HEK293 (cell line): ENCODE results near the gene SPRED2.
A peak's percentile ranks its signal among the peaks of the same experiment; 100 is the strongest.

ENCODE experiments used
- GLIS2 ChIP-seq: fragments of 450-650 bp; formaldehyde crosslinking; IDR thresholded peaks from 2 replicates; pipeline ENCODE4 v1.5.1; 2016; ENCODE audit warnings: missing biosample characterization, missing genetic modification characterization
- IKZF3 ChIP-seq: fragments of 450-650 bp; IDR thresholded peaks from 2 replicates; pipeline ENCODE4 v1.5.0; 2018; ENCODE audit warnings: missing biosample characterization, mild to moderate bottlenecking, missing genetic modification characterization, moderate library complexity
- MYNN ChIP-seq: fragments of 450-650 bp; formaldehyde crosslinking; IDR thresholded peaks from 2 replicates; pipeline ENCODE4 v1.5.1; 2016; ENCODE audit warnings: missing biosample characterization, missing genetic modification characterization, borderline replicate concordance
- SP2 ChIP-seq: fragments of 450-650 bp; formaldehyde crosslinking; IDR thresholded peaks from 2 replicates; pipeline ENCODE4 v1.5.1; 2016; ENCODE audit warnings: missing biosample characterization, missing genetic modification characterization
- WT1 ChIP-seq: fragments of 450-650 bp; formaldehyde crosslinking; IDR thresholded peaks from 2 replicates; pipeline ENCODE4 v1.5.1; 2016; ENCODE audit warnings: missing biosample characterization, missing genetic modification characterization
- YY2 ChIP-seq: fragments of 450-650 bp; formaldehyde crosslinking; IDR thresholded peaks from 2 replicates; pipeline ENCODE4 v1.5.1; 2016; ENCODE audit warnings: missing biosample characterization, missing genetic modification characterization
- ZFP3 ChIP-seq: fragments of 450-650 bp; formaldehyde crosslinking; IDR thresholded peaks from 2 replicates; pipeline ENCODE4 v1.5.1; 2016; ENCODE audit warnings: low read depth, missing biosample characterization, missing genetic modification characterization
- ZNF112 ChIP-seq: fragments of 450-650 bp; formaldehyde crosslinking; IDR thresholded peaks from 2 replicates; pipeline ENCODE4 v1.5.0; 2017; ENCODE audit warnings: missing biosample characterization, missing genetic modification characterization
- ZNF140 ChIP-seq: fragments of 450-650 bp; formaldehyde crosslinking; IDR thresholded peaks from 2 replicates; pipeline ENCODE4 v1.5.1; 2016; ENCODE audit warnings: missing biosample characterization, missing genetic modification characterization
- ZNF157 ChIP-seq: fragments of 450-650 bp; formaldehyde crosslinking; IDR thresholded peaks from 2 replicates; pipeline ENCODE4 v1.5.1; 2016; ENCODE audit warnings: missing biosample characterization, missing genetic modification characterization
- ZNF16 ChIP-seq: fragments of 450-650 bp; formaldehyde crosslinking; IDR thresholded peaks from 2 replicates; pipeline ENCODE4 v1.5.1; 2016; ENCODE audit warnings: low read depth, missing biosample characterization, missing genetic modification characterization
- ZNF175 ChIP-seq: fragments of 450-650 bp; formaldehyde crosslinking; IDR thresholded peaks from 2 replicates; pipeline ENCODE4 v1.5.1; 2016; ENCODE audit warnings: missing biosample characterization, missing genetic modification characterization
- ZNF2 ChIP-seq: fragments of 450-650 bp; formaldehyde crosslinking; IDR thresholded peaks from 2 replicates; pipeline ENCODE4 v1.5.1; 2016; ENCODE audit warnings: missing biosample characterization, missing genetic modification characterization
- ZNF221 ChIP-seq: fragments of 450-650 bp; formaldehyde crosslinking; IDR thresholded peaks from 2 replicates; pipeline ENCODE4 v1.5.1; 2017; ENCODE audit warnings: missing biosample characterization, missing genetic modification characterization, borderline replicate concordance
- ZNF311 ChIP-seq: fragments of 450-650 bp; formaldehyde crosslinking; IDR thresholded peaks from 2 replicates; pipeline ENCODE4 v1.5.1; 2017; ENCODE audit warnings: missing biosample characterization, missing genetic modification characterization, borderline replicate concordance
- ZNF324 ChIP-seq: fragments of 450-650 bp; formaldehyde crosslinking; IDR thresholded peaks from 2 replicates; pipeline ENCODE4 v1.5.1; 2016; ENCODE audit warnings: missing biosample characterization, missing genetic modification characterization
- ZNF433 ChIP-seq: fragments of 450-650 bp; formaldehyde crosslinking; IDR thresholded peaks from 2 replicates; pipeline ENCODE4 v1.5.1; 2016; ENCODE audit warnings: missing biosample characterization, missing genetic modification characterization, low read depth
- ZNF473 ChIP-seq: fragments of 450-650 bp; formaldehyde crosslinking; IDR thresholded peaks from 2 replicates; pipeline ENCODE4 v1.5.1; 2017; ENCODE audit warnings: missing biosample characterization, missing genetic modification characterization
- ZNF488 ChIP-seq: fragments of 450-650 bp; formaldehyde crosslinking; IDR thresholded peaks from 2 replicates; pipeline ENCODE4 v1.5.1; 2016; ENCODE audit warnings: missing biosample characterization, missing genetic modification characterization
- ZNF521 ChIP-seq: fragments of 450-650 bp; formaldehyde crosslinking; IDR thresholded peaks from 2 replicates; pipeline ENCODE4 v1.5.1; 2017; ENCODE audit warnings: missing biosample characterization, mild to moderate bottlenecking, missing genetic modification characterization
- ZNF560 ChIP-seq: fragments of 450-650 bp; formaldehyde crosslinking; IDR thresholded peaks from 2 replicates; pipeline ENCODE4 v1.5.1; 2017; ENCODE audit warnings: missing biosample characterization, missing genetic modification characterization, borderline replicate concordance
- ZNF747 ChIP-seq: fragments of 450-650 bp; formaldehyde crosslinking; IDR thresholded peaks from 2 replicates; pipeline ENCODE4 v1.5.1; 2016; ENCODE audit warnings: missing biosample characterization, missing genetic modification characterization
- ZNF768 ChIP-seq: fragments of 450-650 bp; formaldehyde crosslinking; IDR thresholded peaks from 2 replicates; pipeline ENCODE4 v1.5.1; 2018; ENCODE audit warnings: missing biosample characterization, mild to moderate bottlenecking, missing genetic modification characterization
- ZNF777 ChIP-seq: fragments of 450-650 bp; formaldehyde crosslinking; IDR thresholded peaks from 2 replicates; pipeline ENCODE4 v1.5.1; 2017; ENCODE audit warnings: missing biosample characterization, missing genetic modification characterization, borderline replicate concordance
- TF ChIP-seq, protein P1 (sequence below): fragments of 450-650 bp; formaldehyde crosslinking; conservative IDR thresholded peaks from 2 replicates; pipeline ENCODE4 v1.5.1; 2016; ENCODE audit warnings: low read depth, missing biosample characterization, missing genetic modification characterization
- TF ChIP-seq, protein P2 (sequence below): fragments of 450-650 bp; formaldehyde crosslinking; IDR thresholded peaks from 2 replicates; pipeline ENCODE4 v1.5.1; 2016; ENCODE audit warnings: missing biosample characterization, missing genetic modification characterization
- TF ChIP-seq, protein P3 (sequence below): fragments of 450-650 bp; IDR thresholded peaks from 2 replicates; pipeline ENCODE4 v1.5.1; 2018; ENCODE audit warnings: missing biosample characterization, mild to moderate bottlenecking, missing genetic modification characterization
- TF ChIP-seq, protein P4 (sequence below): fragments of 450-650 bp; formaldehyde crosslinking; IDR thresholded peaks from 2 replicates; pipeline ENCODE4 v1.5.1; 2017; ENCODE audit warnings: missing biosample characterization, missing genetic modification characterization
- TF ChIP-seq, protein P5 (sequence below): fragments of 450-650 bp; formaldehyde crosslinking; IDR thresholded peaks from 2 replicates; pipeline ENCODE4 v1.5.1; 2016; ENCODE audit warnings: missing biosample characterization, missing genetic modification characterization

The SPRED2 gene

GRCh38 chr2:65435625-65436168 lies 3.3 kb upstream of the SPRED2 start (continued):
- no peak for TF ChIP-seq ZNF2 (tag by site-specific recombination)
- no peak for TF ChIP-seq ZNF175 (tag by site-specific recombination)
- TF ChIP-seq, protein P1, sequence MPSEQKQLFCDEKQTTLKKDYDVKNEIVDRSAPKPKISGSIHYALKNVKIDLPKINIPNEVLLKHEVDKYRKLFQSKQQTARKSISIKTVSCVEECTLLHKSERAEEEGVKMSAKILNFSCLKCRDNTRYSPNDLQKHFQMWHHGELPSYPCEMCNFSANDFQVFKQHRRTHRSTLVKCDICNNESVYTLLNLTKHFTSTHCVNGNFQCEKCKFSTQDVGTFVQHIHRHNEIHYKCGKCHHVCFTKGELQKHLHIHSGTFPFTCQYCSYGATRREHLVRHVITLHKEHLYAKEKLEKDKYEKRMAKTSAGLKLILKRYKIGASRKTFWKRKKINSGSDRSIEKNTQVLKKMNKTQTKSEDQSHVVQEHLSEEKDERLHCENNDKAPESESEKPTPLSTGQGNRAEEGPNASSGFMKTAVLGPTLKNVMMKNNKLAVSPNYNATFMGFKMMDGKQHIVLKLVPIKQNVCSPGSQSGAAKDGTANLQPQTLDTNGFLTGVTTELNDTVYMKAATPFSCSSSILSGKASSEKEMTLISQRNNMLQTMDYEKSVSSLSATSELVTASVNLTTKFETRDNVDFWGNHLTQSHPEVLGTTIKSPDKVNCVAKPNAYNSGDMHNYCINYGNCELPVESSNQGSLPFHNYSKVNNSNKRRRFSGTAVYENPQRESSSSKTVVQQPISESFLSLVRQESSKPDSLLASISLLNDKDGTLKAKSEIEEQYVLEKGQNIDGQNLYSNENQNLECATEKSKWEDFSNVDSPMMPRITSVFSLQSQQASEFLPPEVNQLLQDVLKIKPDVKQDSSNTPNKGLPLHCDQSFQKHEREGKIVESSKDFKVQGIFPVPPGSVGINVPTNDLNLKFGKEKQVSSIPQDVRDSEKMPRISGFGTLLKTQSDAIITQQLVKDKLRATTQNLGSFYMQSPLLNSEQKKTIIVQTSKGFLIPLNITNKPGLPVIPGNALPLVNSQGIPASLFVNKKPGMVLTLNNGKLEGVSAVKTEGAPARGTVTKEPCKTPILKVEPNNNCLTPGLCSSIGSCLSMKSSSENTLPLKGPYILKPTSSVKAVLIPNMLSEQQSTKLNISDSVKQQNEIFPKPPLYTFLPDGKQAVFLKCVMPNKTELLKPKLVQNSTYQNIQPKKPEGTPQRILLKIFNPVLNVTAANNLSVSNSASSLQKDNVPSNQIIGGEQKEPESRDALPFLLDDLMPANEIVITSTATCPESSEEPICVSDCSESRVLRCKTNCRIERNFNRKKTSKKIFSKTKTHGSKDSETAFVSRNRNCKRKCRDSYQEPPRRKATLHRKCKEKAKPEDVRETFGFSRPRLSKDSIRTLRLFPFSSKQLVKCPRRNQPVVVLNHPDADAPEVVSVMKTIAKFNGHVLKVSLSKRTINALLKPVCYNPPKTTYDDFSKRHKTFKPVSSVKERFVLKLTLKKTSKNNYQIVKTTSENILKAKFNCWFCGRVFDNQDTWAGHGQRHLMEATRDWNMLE (tag by site-specific recombination): no peak
- TF ChIP-seq, protein P2, sequence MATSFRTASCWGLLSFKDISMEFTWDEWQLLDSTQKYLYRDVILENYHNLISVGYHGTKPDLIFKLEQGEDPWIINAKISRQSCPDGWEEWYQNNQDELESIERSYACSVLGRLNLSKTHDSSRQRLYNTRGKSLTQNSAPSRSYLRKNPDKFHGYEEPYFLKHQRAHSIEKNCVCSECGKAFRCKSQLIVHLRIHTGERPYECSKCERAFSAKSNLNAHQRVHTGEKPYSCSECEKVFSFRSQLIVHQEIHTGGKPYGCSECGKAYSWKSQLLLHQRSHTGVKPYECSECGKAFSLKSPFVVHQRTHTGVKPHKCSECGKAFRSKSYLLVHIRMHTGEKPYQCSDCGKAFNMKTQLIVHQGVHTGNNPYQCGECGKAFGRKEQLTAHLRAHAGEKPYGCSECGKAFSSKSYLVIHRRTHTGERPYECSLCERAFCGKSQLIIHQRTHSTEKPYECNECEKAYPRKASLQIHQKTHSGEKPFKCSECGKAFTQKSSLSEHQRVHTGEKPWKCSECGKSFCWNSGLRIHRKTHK (tag by site-specific recombination): no peak
- TF ChIP-seq, protein P3, sequence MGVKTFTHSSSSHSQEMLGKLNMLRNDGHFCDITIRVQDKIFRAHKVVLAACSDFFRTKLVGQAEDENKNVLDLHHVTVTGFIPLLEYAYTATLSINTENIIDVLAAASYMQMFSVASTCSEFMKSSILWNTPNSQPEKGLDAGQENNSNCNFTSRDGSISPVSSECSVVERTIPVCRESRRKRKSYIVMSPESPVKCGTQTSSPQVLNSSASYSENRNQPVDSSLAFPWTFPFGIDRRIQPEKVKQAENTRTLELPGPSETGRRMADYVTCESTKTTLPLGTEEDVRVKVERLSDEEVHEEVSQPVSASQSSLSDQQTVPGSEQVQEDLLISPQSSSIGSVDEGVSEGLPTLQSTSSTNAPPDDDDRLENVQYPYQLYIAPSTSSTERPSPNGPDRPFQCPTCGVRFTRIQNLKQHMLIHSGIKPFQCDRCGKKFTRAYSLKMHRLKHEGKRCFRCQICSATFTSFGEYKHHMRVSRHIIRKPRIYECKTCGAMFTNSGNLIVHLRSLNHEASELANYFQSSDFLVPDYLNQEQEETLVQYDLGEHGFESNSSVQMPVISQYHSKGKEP (tag by site-specific recombination): peak; percentile 56; the same call in 1 of the 2 replicates
- no peak for TF ChIP-seq WT1 (tag by site-specific recombination)
- TF ChIP-seq ZNF140 (tag by site-specific recombination): no peak
- no peak for TF ChIP-seq ZNF16 (tag by site-specific recombination)
- no peak for TF ChIP-seq MYNN (tag by site-specific recombination)
- TF ChIP-seq ZNF221 (tag by site-specific recombination): no peak
- TF ChIP-seq ZNF768 (tag by site-specific recombination): no peak
- no peak for TF ChIP-seq YY2
- peak; percentile 76 for TF ChIP-seq SP2
- TF ChIP-seq ZNF560: no peak
- TF ChIP-seq ZNF777 (tag by site-specific recombination): no peak
- no peak for TF ChIP-seq ZNF157 (tag by site-specific recombination)
- TF ChIP-seq ZNF521 (tag by site-specific recombination): no peak
- TF ChIP-seq ZNF488 (tag by site-specific recombination): no peak
- no peak for TF ChIP-seq ZNF311
- no peak for TF ChIP-seq ZNF747 (tag by site-specific recombination)
- no peak for TF ChIP-seq ZFP3 (tag by site-specific recombination)
- TF ChIP-seq ZNF473 (tag by site-specific recombination): no peak
- TF ChIP-seq IKZF3 (tag by site-specific recombination): peak; percentile 76
- peak; percentile 60; the same call in 1 of the 2 replicates for TF ChIP-seq ZNF324 (tag by site-specific recombination)
- TF ChIP-seq, protein P4, sequence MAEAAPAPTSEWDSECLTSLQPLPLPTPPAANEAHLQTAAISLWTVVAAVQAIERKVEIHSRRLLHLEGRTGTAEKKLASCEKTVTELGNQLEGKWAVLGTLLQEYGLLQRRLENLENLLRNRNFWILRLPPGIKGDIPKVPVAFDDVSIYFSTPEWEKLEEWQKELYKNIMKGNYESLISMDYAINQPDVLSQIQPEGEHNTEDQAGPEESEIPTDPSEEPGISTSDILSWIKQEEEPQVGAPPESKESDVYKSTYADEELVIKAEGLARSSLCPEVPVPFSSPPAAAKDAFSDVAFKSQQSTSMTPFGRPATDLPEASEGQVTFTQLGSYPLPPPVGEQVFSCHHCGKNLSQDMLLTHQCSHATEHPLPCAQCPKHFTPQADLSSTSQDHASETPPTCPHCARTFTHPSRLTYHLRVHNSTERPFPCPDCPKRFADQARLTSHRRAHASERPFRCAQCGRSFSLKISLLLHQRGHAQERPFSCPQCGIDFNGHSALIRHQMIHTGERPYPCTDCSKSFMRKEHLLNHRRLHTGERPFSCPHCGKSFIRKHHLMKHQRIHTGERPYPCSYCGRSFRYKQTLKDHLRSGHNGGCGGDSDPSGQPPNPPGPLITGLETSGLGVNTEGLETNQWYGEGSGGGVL: peak; percentile 89
- peak; percentile 90 for TF ChIP-seq GLIS2 (tag by site-specific recombination)
- no peak for TF ChIP-seq ZNF112 (tag by site-specific recombination)
- TF ChIP-seq, protein P5, sequence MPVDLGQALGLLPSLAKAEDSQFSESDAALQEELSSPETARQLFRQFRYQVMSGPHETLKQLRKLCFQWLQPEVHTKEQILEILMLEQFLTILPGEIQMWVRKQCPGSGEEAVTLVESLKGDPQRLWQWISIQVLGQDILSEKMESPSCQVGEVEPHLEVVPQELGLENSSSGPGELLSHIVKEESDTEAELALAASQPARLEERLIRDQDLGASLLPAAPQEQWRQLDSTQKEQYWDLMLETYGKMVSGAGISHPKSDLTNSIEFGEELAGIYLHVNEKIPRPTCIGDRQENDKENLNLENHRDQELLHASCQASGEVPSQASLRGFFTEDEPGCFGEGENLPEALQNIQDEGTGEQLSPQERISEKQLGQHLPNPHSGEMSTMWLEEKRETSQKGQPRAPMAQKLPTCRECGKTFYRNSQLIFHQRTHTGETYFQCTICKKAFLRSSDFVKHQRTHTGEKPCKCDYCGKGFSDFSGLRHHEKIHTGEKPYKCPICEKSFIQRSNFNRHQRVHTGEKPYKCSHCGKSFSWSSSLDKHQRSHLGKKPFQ: no peak
- TF ChIP-seq ZNF433: no peak
